ENCODE measurements around the gene SLC26A9.

DNA sequence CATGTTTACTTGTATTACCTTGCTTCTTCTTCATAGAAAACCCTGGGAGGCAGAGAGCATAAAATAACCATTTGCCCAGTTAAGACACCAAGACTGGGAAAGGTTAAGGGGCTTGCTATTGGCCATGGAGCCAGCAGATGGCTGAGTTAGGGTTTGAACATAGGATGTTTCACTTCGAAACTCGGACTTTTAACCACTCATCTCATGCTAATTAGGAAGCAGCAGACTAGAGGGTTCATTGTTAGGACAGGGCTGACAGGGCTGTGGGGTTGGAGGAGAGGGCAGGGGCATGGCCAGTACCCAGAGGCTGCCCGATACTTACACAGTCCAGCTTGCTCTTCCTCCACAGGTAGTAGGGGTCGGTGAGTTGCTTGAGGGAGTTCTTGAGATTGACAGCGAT lies 17.0 kb downstream of the SLC26A9 start:
- TF ChIP-seq CTCF (IDR thresholded peaks at IDR 0.05) (no peak), EZH2 (IDR thresholded peaks at IDR 0.05) (no peak), EZH2phosphoT487 (IDR thresholded peaks at IDR 0.05) (no peak)
